ENCODE data around the gene ABHD6. TPM values are rescaled to one million over a fixed set of nuclear protein-coding genes. Genes with fewer than 3 reads are reported as not detected.
"Not testable (repeated sequence)": the region's sequence is repeated elsewhere in the genome, so short reads cannot be mapped to it uniquely, and the experiment has no call there.

Gene ABHD6
- total RNA-seq, 1 donor from 2014 or later, result 22.4 TPM

DNA sequence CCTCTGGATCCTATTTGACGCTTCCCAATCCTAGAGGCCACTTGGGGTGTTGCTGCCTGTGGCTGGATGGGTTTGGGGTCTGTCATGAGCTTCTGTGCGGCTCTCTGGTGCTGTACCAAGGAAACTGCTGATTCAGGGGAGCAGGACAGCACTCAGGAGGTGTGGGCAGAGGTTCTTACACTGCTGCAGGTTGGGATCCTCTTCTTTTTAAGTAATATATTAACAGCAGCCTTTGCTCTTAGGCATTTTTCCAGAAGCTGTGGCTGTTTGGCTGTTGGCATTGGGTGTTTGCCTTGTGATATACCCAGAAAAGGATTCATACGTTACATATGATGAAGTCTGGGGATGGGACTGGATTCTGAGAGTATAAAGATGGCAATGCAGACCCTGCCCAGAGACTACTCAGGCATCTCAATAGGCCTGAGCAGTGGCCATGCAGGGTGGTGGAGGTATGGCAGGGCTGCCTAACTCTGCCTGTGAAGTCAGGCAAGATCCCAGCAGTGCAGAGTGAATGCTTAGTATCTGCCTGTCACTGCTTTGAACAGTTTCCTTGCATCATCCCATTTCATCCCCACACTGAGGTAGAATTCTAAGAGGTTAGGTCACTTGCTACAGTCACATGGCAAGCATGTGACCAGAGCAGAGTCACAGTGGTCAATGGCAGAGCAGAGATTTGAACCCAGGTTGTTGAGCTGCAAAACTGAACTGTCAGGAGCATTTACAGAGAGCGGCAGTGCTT is 3.9 kb downstream of the ABHD6 start:
- FAIRE-seq (no peak), DNase-seq (ENCODE audit: low spot score in 2 of 2) (no peak)

GRCh38 chr3:58242340-58242739 is 4.7 kb downstream of the ABHD6 start:
- DNase-seq (ENCODE audit: low spot score in 2 of 2) (no peak), FAIRE-seq (no peak)

GRCh38 chr3:58242860-58243259 is 5.3 kb downstream of the ABHD6 start:
- not testable (repeated sequence) for DNase-seq (ENCODE audit: low spot score in 2 of 2); FAIRE-seq

- DNase-seq (ENCODE audit: low spot score in 2 of 2) (no peak), FAIRE-seq (no peak)
These were observed 6.5 kb downstream of the ABHD6 start for GRCh38 chr3:58243976-58244585.

- DNase-seq (ENCODE audit: low spot score in 2 of 2), result no peak
- FAIRE-seq, result no peak
These were observed 8.8 kb downstream of the ABHD6 start for GRCh38 chr3:58246148-58247047.

- FAIRE-seq, result no peak
- no peak for DNase-seq (ENCODE audit: low spot score in 2 of 2)
These were observed 11.9 kb downstream of the ABHD6 start for GRCh38 chr3:58249358-58250092.

- no peak for FAIRE-seq
- DNase-seq (ENCODE audit: low spot score in 2 of 2), result no peak
These were observed 12.6 kb downstream of the ABHD6 start for GRCh38 chr3:58250093-58250707.

DNA sequence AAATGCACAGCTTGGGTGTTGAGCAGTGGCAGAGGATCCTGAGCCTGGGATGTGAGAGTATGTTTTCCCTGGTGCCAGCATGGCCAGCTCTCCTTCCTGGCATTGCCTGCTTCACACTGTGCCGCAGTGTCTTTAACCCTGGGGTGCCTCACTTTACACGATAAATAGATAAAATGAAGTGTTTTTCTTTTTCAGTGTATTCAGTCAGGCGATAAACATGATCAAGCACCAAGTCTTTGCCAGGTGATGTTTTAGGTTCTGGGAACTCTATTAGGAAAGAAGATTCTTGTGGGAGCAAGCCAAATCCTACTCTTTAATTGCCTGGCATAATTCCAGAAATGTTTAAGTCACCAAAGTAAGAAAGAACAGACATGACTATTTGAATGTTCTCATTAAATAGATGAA is 14.0 kb downstream of the ABHD6 start:
- DNase-seq (ENCODE audit: low spot score in 2 of 2), result no peak
- FAIRE-seq, result no peak

DNA sequence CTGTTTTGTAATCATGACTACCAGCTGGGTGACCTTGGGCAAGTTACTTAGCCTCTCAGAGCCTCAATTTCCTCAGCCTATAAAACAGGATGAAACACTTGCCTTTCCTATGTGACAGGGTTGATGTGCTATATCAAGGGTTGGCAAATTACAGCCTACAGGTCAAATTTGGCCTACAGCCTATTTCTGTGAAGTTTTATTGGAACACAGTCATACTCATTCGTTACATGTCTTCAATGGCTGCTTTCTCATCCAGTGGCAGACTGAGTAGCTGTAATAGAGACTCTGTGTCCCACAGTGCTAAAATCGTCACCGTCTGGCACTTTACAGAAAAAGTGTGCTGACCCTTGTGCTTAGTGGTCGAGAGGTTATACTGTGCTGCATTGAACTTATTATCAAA is 16.6 kb downstream of the ABHD6 start:
- DNase-seq (ENCODE audit: low spot score in 2 of 2) (no peak), FAIRE-seq (no peak)

- DNase-seq (ENCODE audit: low spot score in 2 of 2) (no peak), FAIRE-seq (no peak)
These were observed 18.5 kb downstream of the ABHD6 start for GRCh38 chr3:58256061-58256460.

DNA sequence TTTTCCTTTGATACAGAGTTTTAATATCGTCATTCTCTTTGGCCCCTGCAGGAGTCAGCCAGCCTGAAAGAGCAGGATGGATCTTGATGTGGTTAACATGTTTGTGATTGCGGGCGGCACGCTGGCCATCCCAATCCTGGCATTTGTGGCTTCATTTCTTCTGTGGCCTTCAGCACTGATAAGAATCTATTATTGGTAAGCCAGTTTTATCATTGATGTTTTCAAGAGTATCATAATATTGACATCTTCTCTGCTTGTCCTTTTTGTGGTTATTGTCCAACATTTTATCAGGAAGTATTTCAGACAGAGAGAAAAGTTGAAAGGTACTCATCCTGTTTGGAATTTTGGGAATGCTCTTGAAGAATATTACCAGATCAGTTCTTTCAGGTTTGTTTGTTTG is 18.9 kb downstream of the ABHD6 start:
- FAIRE-seq (no peak), DNase-seq (ENCODE audit: low spot score in 2 of 2) (no peak)

GRCh38 chr3:58258392-58259055 is 20.9 kb downstream of the ABHD6 start:
- DNase-seq (ENCODE audit: low spot score in 2 of 2), result no peak
- no peak for FAIRE-seq

- FAIRE-seq, result no peak
- DNase-seq (ENCODE audit: low spot score in 2 of 2), result peak in 1 of 2 donors; percentile 34
These were observed 22.7 kb downstream of the ABHD6 start for GRCh38 chr3:58260261-58260731.

DNA sequence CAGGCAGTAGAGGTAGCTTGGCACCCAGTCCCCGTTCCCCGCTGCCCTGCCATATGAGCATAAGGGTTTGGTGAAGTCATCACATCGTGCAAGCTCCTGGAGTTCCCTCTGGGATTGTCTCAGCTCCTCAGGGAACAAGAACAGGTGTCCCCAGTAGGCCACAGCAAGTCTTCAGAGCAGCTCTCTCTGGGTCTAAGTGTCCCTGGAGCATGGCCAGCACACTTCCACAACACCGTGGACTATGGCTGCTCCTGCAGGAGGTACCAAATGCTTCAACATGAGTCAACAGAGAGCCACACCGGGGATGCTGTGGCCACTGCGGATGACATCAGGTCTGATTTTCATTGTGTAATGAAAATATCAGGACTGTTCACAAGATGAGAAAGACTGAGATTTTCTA is 23.1 kb downstream of the ABHD6 start:
- no peak for FAIRE-seq
- DNase-seq (ENCODE audit: low spot score in 2 of 2), result no peak

DNA sequence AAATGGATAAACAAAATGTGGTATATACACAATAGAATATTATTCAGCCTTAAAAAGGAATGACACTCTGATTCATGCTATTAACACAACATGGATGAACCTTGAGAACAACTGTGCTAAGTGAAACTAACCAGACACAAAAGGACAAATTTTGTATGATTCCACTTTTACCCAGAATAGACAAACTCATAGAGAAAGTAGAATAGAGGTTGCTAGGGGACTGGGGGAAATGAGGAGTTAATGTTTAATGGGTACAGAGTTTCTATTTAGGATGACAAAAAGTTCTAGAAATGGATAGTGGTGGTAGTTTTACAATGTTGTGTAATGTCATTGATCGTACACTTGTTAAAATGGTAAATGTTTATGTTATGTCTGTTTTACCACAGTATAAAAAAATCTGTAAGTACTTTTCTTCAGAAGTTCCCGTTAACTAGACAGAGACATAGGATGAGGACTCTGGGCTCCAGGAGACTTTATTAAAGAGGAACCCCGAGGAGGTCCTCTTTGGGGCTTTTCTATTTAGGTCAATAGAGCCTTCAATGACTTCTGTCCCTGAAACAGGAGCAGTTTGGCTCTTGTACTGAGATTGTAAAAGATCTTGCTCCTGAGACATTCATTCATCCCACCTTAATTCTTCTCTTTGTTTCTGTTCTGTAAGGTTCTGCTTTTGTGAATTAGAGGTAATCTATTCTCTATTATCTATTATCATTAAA is 24.5 kb downstream of the ABHD6 start:
- DNase-seq (ENCODE audit: low spot score in 2 of 2) (no peak), FAIRE-seq (no peak)

GRCh38 chr3:58266577-58266976 is 29.0 kb downstream of the ABHD6 start:
- DNase-seq (ENCODE audit: low spot score in 2 of 2), result no peak

DNA sequence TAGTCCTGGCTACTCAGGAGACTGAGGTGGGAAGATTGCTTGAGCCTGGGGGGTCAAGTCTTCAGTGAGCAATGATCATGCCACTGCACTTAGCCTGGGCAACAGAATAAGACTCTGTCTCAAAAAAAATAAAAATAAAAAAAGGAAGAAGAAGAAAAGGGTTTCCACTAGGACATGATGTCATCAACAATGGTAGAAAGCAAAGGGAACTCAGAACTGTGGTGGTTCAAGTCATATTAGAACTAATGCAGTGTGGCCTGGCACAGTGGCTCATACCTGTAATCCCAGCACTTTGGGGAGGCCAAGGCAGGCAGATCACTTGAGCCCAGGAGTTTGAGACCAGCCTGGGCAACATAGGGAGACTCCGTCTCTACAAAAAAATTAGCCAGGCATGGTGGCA is 30.0 kb downstream of the ABHD6 start:
- not testable (repeated sequence) for DNase-seq (ENCODE audit: low spot score in 2 of 2); FAIRE-seq

More at GRCh38 chr3:58266577-58266976, 29.0 kb downstream of the ABHD6 start:
- no peak for FAIRE-seq

DNA sequence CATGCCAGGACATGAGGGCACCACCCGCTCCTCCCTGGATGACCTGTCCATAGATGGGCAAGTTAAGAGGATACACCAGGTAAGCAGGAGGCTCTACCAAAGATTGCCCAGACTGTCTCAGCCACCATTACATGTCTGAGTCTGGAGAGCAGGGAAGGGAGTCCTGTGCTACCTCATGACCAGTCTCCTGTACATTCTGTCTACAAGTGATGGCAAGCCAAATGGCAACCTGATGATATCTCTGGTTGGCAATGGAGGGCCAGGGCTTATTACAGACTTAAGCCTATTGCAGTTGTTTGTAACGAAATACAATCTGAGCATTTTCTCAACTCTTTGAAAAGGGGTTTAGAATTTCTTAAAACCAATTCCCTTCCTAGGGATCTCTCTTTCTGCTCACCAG is 31.8 kb downstream of the ABHD6 start:
- DNase-seq (ENCODE audit: low spot score in 2 of 2) (no peak), FAIRE-seq (no peak)

GRCh38 chr3:58270485-58270884 is 32.9 kb downstream of the ABHD6 start:
- DNase-seq (ENCODE audit: low spot score in 2 of 2) (no peak), FAIRE-seq (no peak)

Data from frontal cortex (tissue), 4 donors.